ENCODE measurements around the gene METTL23.

DNA sequence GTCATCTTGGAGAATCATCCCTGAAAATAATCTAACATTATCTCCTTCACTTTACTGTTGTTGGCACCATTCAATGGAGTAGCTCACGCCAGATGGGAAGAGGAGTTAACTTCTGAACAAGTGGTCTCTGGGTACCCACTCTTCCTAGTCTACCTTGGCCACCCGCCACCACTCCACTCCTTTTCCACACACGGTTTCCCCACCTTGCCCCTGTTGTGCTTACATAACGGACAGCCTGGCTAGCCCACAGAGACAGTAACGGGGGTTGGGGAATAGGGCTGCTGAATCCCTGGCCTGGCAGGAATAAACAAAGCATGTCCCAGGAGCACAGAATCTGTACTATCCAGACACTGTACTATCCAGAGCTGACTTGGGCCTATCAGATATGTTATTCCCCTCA is 12.3 kb upstream of the METTL23 start:
- TF ChIP-seq, protein P1, sequence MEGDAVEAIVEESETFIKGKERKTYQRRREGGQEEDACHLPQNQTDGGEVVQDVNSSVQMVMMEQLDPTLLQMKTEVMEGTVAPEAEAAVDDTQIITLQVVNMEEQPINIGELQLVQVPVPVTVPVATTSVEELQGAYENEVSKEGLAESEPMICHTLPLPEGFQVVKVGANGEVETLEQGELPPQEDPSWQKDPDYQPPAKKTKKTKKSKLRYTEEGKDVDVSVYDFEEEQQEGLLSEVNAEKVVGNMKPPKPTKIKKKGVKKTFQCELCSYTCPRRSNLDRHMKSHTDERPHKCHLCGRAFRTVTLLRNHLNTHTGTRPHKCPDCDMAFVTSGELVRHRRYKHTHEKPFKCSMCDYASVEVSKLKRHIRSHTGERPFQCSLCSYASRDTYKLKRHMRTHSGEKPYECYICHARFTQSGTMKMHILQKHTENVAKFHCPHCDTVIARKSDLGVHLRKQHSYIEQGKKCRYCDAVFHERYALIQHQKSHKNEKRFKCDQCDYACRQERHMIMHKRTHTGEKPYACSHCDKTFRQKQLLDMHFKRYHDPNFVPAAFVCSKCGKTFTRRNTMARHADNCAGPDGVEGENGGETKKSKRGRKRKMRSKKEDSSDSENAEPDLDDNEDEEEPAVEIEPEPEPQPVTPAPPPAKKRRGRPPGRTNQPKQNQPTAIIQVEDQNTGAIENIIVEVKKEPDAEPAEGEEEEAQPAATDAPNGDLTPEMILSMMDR (IDR thresholded peaks at IDR 0.05; ENCODE audit: poor library complexity, severe bottlenecking), result no peak
- TF ChIP-seq POLR2AphosphoS5 (IDR thresholded peaks at IDR 0.05) (no peak), TAF1 (IDR thresholded peaks at IDR 0.05; ENCODE audit: low read depth) (no peak), RAD21 (conservative IDR thresholded peaks at IDR 0.05) (no peak), EP300 (conservative IDR thresholded peaks at IDR 0.05; ENCODE audit: poor library complexity, severe bottlenecking) (no peak), EZH2 (IDR thresholded peaks at IDR 0.05; ENCODE audit: borderline replicate concordance, insufficient read depth, low read length, poor library complexity, severe bottlenecking) (no peak)
